Smooth muscle cell (in vitro differentiated cells): ENCODE data around the gene FASTKD1. TPM values are rescaled to one million over a fixed set of nuclear protein-coding genes. Genes with fewer than 3 reads are reported as not detected.
"Not testable (repeated sequence)": the region's sequence is repeated elsewhere in the genome, so short reads cannot be mapped to it uniquely, and the experiment has no call there.

ENCODE experiments used
- DNase-seq: peaks from one replicate; lab custom pipeline; 2025; ENCODE audit not compliant: unreplicated experiment; lab: John Stamatoyannopoulos, UW
- H2AFZ ChIP-seq: fragments of 200-600 bp; sonication (generic); 2 replicates; pipeline ENCODE4 v1.6.0; 2016; ENCODE audit warnings: antibody characterized with exemption, low read depth, mild to moderate bottlenecking
- H3F3A ChIP-seq: fragments of 200-600 bp; sonication (generic); 2 replicates; pipeline ENCODE4 v1.6.0; 2017; ENCODE audit warnings: antibody characterized with exemption, low read depth
- H3K27ac ChIP-seq: fragments of 200-600 bp; sonication (generic); 2 replicates; pipeline ENCODE4 v1.5.1; 2016; ENCODE audit warnings: low read depth, mild to moderate bottlenecking
- H3K27me3 ChIP-seq: fragments of 200-600 bp; sonication (generic); 2 replicates; pipeline ENCODE4 v1.6.1; 2016; ENCODE audit warnings: low read depth, mild to moderate bottlenecking
- H3K36me3 ChIP-seq: fragments of 200-600 bp; sonication (generic); 2 replicates; pipeline ENCODE4 v1.5.1; 2016; ENCODE audit warnings: low read depth
- H3K4me1 ChIP-seq: fragments of 200-600 bp; sonication (generic); 2 replicates; pipeline ENCODE4 v1.5.1; 2016; ENCODE audit warnings: low read depth
- H3K4me2 ChIP-seq: fragments of 200-600 bp; sonication (generic); 2 replicates; pipeline ENCODE4 v1.6.0; 2016; ENCODE audit warnings: mild to moderate bottlenecking
- H3K4me3 ChIP-seq: fragments of 200-600 bp; sonication (generic); 2 replicates; pipeline ENCODE4 v1.5.1; 2016; ENCODE audit warnings: mild to moderate bottlenecking
- H3K79me2 ChIP-seq: fragments of 200-600 bp; sonication (generic); 2 replicates; pipeline ENCODE4 v1.6.0; 2016; ENCODE audit warnings: low read depth, mild to moderate bottlenecking
- H3K9ac ChIP-seq: fragments of 200-600 bp; sonication (generic); 2 replicates; pipeline ENCODE4 v1.6.0; 2016; ENCODE audit warnings: low read depth
- H3K9me3 ChIP-seq: fragments of 200-600 bp; sonication (generic); replicated peaks from 2 replicates; pipeline ENCODE4 v1.5.1; 2016; ENCODE audit warnings: low read depth
- H4K20me1 ChIP-seq: fragments of 200-600 bp; sonication (generic); 2 replicates; pipeline ENCODE4 v1.6.0; 2016; ENCODE audit warnings: low read depth
- CTCF ChIP-seq: fragments of 200-600 bp; sonication (generic); IDR thresholded peaks from 2 replicates; pipeline ENCODE4 v1.5.1; 2017; ENCODE audit warnings: borderline replicate concordance, mild to moderate bottlenecking, antibody characterized with exemption; ENCODE audit not compliant: insufficient read depth, poor library complexity, severe bottlenecking
- WGBS: methylation state at CpG from one replicate; pipeline ENCODE4 v1.1.7; 2016; ENCODE audit warnings: low lambda C conversion rate; 5-methylcytosine and 5-hydroxymethylcytosine counted together
- polyA plus RNA-seq: library from polyadenylated mRNA; unstranded; fragments of >200 nt; fragmentation: Nextera tagmentation; extraction: Ambion mirVana; gene quantifications from 2 replicates; pipeline ENCODE4 v1.2.1, GENCODE V29; 2016
- total RNA-seq: library from RNA; depleted of rRNA; stranded (reverse); fragments of >200 nt; gene quantifications from 2 replicates; pipeline ENCODE4 v1.2.3, GENCODE V29; 2014

Gene FASTKD1
- total and polyA plus RNA-seq, 2 experiments from 2014 or later, result 17.2 to 26.3 TPM

GRCh38 chr2:169579044-169579443 lies 5.4 kb upstream of the FASTKD1 start:
- H3K79me2 ChIP-seq, result no peaks in the 10 kb centered on the region
- H3K27ac ChIP-seq, result no peak overlapping the region
- H3K9ac ChIP-seq, result no peak overlapping the region
- no peak overlapping the region for H2AFZ ChIP-seq
- H3F3A ChIP-seq, result no peaks in the 10 kb centered on the region
- no peaks in the 10 kb centered on the region for H3K9me3 ChIP-seq
- H3K4me3 ChIP-seq, result no peak overlapping the region
- no peak for DNase-seq
- no peaks in the 10 kb centered on the region for H3K36me3 ChIP-seq
- 70% methylated on average over 6 of the region's 6 CpGs for WGBS
- peaks cover 4% of the 10 kb centered on the region for H3K27me3 ChIP-seq
- H3K4me2 ChIP-seq, result no peak overlapping the region
- no peaks in the 10 kb centered on the region for H3K4me1 ChIP-seq
- TF ChIP-seq CTCF, result no peak
- H4K20me1 ChIP-seq, result no peaks in the 10 kb centered on the region

GRCh38 chr2:169575264-169575663 lies 1.6 kb upstream of the FASTKD1 start:
- H3K27ac ChIP-seq, H2AFZ ChIP-seq, DNase-seq, H4K20me1 ChIP-seq, H3K4me3 ChIP-seq, H3K9ac ChIP-seq, H3F3A ChIP-seq, H3K4me2 ChIP-seq, H3K36me3 ChIP-seq, H3K9me3 ChIP-seq, H3K27me3 ChIP-seq: not testable (repeated sequence)
- WGBS, result 99% methylated on average over 18 of the region's 36 CpGs
- H3K79me2 ChIP-seq, result peaks cover 30% of the 10 kb centered on the region
- H3K4me1 ChIP-seq, result peaks cover 14% of the 10 kb centered on the region

- WGBS, result 90% methylated on average over 5 of the region's 5 CpGs
- H3K79me2 ChIP-seq, result peaks cover 36% of the 10 kb centered on the region
- H3K27ac ChIP-seq, H3K4me2 ChIP-seq, H3K9ac ChIP-seq, H3K9me3 ChIP-seq, H2AFZ ChIP-seq, DNase-seq, H3F3A ChIP-seq, H4K20me1 ChIP-seq, H3K27me3 ChIP-seq, H3K36me3 ChIP-seq, H3K4me3 ChIP-seq: not testable (repeated sequence)
- peaks cover 14% of the 10 kb centered on the region for H3K4me1 ChIP-seq
Measured at GRCh38 chr2:169574539-169574938, 874 bp upstream of the FASTKD1 start.

GRCh38 chr2:169573974-169574299 lies 272 bp upstream of the FASTKD1 start:
- Histone ChIP-seq H2AFZ (peak overlapping the region; percentile 92), H3K9ac (no peak overlapping the region), H3K79me2 (peaks cover 36% of the 10 kb centered on the region), H3K27me3 (peaks cover 4% of the 10 kb centered on the region), H3K9me3 (no peaks in the 10 kb centered on the region), H3K4me3 (peak overlapping the region; percentile 69), H3K4me2 (peak overlapping the region; percentile 83), H3F3A (no peaks in the 10 kb centered on the region), H3K36me3 (no peaks in the 10 kb centered on the region), H4K20me1 (no peaks in the 10 kb centered on the region), H3K4me1 (peaks cover 14% of the 10 kb centered on the region), H3K27ac (no peak overlapping the region)
- WGBS, result 44% methylated on average over 6 of the region's 6 CpGs
- TF ChIP-seq CTCF, result no peak
- DNase-seq, result no peak

- no peak for DNase-seq
- peaks cover 14% of the 10 kb centered on the region for H3K4me1 ChIP-seq
- 9% methylated on average over 2 of the region's 2 CpGs for WGBS
- no peaks in the 10 kb centered on the region for H3K9me3 ChIP-seq
- TF ChIP-seq CTCF, result no peak
- peak overlapping the region; percentile 83 for H3K4me2 ChIP-seq
- peak overlapping the region; percentile 69 for H3K4me3 ChIP-seq
- H3K79me2 ChIP-seq, result peaks cover 40% of the 10 kb centered on the region
- H2AFZ ChIP-seq, result peak overlapping the region; percentile 92
- H3K9ac ChIP-seq, result peak overlapping the region; percentile 57
- H3F3A ChIP-seq, result no peaks in the 10 kb centered on the region
- no peaks in the 10 kb centered on the region for H3K36me3 ChIP-seq
- no peaks in the 10 kb centered on the region for H4K20me1 ChIP-seq
- no peak overlapping the region for H3K27ac ChIP-seq
- peaks cover 3% of the 10 kb centered on the region for H3K27me3 ChIP-seq
Measured at GRCh38 chr2:169572821-169573159, 875 bp downstream of the FASTKD1 start.
